ENCODE measurements around the gene RALGAPB.
"Not testable (repeated sequence)": the region's sequence is repeated elsewhere in the genome, so short reads cannot be mapped to it uniquely, and the experiment has no call there.

The RALGAPB gene

DNA sequence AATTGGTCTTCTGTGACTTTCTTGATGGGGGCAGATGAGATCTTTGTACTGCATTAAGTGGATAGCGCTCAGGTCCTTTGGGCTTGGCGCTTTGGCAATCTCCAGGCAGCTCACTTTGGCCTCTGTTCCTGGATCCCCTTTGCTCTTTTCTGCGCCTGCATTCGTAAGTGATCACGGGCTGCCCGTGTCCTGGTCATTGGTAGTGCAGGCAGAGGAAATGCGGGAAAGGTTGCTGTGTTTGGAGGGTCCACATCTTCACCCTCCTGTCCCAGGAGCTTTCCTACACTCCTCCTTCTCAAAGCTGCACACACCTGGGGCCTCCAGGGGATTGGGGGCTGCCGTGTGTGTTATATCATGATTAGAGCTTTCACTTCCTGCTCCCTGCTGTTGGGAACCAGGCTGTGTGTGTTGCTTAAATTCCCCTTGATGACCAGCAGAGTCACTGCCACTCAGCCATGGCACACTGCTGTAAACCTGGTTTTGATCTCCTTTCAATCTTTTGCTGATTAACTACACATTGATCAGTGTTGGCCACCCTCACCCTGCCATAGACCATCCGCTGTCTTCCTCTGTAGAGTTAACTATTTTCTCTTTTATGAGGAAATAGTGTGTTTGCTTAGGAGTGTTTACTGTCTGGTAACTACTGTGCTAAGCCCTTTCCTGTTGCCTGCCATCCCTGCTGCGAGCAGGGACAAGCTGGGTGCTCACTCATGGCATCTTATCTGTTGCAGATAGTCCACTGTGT, 24.5 kb upstream of the RALGAPB start:
- DNase-seq, result no peak

GRCh38 chr20:38449046-38449445, 23.6 kb upstream of the RALGAPB start:
- DNase-seq, result no peak

- no peak for DNase-seq
Measured at GRCh38 chr20:38450412-38450975, 22.1 kb upstream of the RALGAPB start.

DNA sequence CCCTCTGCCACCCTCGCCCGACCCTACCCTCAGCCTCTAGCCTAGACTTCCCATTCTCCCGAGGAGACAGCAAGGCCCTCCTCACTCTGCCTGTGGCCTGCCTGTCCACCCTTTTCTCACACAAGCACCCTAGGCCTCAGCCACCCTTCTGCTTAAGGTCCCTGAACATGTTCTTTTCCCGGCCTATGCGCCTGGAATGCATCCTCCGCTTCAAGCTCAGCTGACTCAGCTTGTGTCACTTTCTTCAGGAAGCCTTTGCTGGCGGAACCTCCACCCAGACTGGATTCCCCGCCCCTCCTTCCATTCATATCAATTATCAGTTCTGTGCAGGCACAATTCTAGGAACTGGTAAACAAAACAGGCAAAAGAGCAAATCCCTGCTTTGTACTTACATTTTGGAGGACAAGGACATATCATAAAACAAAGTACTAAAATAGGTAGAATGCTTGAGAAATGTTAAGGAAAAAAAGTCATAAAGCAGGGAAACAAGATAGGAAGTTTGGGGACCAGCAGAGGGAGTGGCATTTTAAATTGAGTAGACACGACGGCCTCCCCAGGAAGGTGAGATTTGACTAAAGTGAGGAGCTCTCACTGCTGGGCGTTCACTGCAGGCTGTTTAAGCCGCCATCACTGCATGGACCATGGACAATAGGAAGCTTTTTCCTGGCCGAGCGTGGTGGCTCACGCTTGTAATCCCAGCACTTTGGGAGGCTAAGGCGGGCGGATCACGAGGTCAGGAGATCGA, 19.6 kb upstream of the RALGAPB start:
- no peak for DNase-seq

- DNase-seq, result no peak
Measured at GRCh38 chr20:38453941-38454340, 18.7 kb upstream of the RALGAPB start.

GRCh38 chr20:38454556-38455473, 17.8 kb upstream of the RALGAPB start:
- DNase-seq, result no peak

DNA sequence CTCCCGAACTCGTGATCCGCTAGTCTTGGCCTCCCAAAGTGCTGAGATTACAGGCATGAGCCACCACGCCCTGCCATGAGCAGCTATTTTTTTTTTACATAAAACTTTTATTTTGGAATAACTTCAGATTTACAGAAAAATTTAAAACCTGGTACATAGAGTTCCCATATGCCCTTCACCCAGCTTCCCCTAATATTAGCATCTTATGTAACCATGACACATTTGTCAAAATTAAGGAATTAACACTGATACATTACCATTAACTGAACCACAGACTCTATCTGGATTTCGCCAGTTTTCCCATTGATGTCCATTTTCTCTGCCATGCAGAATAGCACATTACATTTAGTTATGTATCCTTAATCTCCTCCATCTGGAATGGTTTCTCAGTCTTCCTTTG, 14.3 kb upstream of the RALGAPB start:
- no peak for DNase-seq

DNA sequence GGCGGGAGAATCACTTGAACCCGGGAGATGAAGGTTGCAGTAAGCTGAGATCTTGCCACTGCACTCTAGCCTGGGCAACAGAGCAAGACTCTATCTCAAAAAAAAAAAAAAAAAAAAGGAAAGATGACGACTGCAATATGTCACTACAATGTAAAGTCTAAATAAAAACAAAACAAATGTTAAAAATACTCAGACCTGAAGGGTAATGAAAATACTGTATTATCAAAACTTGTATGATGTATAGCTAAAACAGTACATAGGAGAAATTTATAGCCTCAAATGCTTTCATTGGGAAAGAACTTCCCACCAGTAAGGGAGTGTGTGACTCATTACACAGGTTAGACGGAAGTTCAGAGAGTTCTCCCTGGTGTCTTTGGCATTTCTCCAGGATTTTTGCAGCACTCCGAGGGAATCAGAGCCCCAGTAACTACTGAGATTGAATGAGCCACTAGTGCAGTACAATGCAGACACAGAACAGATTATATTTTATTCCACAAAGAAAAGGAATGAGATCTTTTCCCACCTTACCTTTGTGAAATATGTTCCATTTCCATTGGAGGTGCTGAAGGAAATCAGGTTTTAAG, 12.5 kb upstream of the RALGAPB start:
- DNase-seq, result no peak

GRCh38 chr20:38460631-38461030, 12.0 kb upstream of the RALGAPB start:
- not testable (repeated sequence) for DNase-seq

GRCh38 chr20:38461167-38461566, 11.5 kb upstream of the RALGAPB start:
- not testable (repeated sequence) for DNase-seq

DNA sequence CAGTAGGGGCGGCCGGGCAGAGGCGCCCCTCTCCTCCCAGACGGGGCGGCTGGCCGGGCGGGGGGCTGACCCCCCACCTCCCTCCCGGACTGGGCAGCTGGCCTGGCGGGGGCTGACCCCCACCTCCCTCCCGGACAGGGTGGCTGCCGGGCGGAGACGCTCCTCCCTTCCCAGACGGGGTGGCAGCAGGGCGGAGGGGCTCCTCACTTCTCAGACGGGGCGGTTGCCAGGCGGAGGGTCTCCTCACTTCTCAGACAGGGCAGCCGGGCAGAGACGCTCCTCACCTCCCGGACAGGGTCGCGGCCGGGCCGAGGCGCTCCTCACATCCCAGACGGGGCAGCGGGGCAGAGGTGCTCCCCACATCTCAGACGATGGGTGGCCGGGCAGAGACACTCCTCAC, 11.1 kb upstream of the RALGAPB start:
- DNase-seq, result not testable (repeated sequence)

DNA sequence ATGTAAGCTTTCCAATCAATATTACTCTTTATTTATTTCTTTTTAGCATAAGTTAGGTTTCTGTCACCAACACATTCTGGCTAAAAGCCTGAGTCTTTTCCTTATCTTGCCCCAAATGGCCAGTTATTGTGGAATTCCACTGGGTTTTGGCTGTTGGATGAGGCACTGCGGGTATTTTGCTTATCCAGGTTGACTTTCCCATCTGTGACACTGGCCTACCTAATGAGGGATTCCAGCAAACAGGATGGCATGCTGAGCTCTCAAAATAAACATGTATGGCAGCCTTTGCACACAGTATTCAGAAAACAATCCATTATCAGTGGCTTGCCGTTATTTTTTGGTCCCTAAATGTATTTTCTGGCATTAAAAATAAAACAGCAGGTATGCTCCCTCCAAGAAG, 6.5 kb upstream of the RALGAPB start:
- DNase-seq, result no peak

- no peak for DNase-seq
Measured at GRCh38 chr20:38466983-38467382, 5.7 kb upstream of the RALGAPB start.

DNA sequence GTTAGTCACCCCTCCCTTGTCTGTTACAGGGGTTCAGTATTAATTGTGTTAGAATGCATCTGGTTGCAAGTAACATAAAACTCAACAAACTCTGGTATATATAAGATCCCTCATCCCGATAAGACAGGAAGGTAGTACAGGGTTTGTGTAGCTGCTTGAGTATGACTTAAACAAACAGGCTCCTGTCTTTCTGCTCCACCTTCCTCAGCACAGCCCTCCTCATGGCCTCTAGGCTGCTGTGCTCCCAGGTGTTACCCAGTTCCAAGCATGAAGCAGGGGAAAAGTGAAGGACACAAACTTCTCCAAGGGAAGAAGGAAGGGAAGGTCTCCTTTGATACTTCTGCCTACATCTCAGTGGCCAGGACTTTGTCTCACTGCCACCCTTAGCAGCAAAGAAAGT, 1.4 kb upstream of the RALGAPB start:
- no peak for DNase-seq

DNA sequence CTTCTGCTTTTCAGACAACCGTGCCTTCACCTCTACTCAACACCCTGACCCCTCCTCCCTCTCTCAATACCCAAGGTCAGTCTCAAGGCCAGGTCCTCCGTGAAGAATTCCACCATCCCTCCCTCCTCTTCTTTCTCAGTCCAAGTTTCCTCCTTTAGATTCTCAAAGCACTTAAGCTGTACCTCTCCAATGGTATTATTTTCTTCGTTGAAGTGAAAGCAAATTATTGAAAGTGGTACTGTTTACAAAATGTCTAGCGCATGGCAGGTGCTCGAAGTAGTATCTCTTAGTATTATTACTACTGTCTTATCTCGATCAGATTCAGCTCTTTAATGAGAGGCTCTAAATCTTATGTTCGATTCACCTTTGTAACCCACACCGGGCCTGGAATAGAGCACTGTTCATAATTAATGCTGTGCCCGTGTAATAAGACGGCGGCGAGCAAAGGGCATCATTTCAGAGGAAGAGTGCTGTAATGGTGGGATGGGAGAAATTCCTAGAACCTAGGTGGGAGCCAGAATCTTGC, 593 bp upstream of the RALGAPB start:
- no peak for DNase-seq

DNA sequence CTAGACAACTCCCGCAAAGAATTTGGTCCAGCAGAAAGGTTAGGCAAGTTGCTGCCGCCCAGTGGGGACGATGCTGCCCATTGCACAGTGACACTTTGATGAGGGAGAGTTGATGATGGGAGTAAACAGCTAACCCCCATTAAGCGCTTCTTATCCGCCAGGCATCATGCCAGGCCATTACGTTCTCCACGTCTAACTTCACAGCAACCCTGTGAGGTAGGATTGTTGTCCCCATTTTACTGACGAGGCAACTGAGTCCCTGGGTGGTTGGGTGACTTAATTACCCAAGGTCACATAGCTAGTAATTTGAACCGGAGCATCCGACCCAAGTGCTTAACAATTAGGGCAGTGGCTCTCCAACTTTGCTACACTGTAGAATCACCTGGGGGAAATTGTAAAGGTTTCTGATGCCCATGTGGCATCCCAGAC, 738 bp downstream of the RALGAPB start:
- DNase-seq, result no peak

DNA sequence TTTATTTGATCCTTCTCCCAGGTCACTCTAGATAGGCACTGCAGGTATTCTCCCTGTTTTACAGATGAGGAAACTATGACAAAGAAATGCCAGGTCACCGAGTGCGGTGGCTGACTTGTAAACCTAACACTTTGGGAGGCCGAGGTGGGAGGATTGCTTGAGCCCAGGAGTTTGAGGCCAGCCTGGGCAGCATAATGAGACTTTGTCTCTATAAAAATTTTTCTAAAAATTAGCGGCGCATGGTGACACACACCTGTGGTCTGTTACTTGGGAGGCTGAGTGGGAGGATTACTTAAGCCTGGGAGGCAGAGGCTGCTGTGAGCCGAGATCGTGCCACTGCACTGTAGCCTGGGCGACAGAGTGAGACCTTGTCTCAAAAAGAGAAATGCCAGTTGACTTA, 5.1 kb downstream of the RALGAPB start:
- no peak for DNase-seq

DNA sequence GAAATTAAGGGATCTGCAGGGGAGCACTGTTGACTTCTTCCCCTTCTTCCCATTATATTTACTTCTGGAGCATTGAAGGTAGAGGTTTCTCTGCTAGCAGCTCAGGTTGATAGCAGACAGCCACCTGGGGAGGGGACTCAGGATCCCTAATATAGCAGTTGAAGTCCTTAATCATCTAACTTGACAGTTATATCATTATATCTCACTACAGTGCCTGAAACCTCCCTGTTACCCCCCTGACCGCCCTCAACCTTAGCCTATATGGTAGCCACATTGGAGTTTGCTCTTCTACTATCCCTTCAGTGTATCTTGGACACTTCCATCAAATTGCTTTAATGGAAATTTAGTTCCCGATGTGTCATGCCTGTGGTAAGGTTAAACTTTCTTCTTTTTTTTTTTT, 7.0 kb downstream of the RALGAPB start:
- DNase-seq, result no peak

- no peak for DNase-seq
Measured at GRCh38 chr20:38485041-38485440, 12.4 kb downstream of the RALGAPB start.

DNA sequence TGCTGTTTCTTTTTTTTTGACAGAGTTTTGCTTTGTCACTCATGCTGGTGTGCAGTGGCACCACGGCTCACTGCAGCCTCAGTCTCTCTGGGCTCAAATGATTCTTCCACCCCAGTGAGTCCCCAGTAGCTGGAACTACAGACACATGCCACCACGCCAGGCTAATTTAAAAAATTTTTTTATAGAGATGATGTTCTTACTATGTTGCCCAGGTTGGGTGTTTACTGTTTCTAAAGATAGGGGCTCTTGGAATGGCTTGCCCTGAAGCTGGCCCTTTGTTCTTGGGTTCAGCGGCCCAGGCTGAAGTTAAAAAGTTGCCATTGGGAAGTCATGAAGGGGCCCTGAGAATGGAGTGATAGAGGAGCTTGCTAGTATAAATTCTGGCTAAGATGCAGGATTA, 16.5 kb downstream of the RALGAPB start:
- DNase-seq, result no peak

DNA sequence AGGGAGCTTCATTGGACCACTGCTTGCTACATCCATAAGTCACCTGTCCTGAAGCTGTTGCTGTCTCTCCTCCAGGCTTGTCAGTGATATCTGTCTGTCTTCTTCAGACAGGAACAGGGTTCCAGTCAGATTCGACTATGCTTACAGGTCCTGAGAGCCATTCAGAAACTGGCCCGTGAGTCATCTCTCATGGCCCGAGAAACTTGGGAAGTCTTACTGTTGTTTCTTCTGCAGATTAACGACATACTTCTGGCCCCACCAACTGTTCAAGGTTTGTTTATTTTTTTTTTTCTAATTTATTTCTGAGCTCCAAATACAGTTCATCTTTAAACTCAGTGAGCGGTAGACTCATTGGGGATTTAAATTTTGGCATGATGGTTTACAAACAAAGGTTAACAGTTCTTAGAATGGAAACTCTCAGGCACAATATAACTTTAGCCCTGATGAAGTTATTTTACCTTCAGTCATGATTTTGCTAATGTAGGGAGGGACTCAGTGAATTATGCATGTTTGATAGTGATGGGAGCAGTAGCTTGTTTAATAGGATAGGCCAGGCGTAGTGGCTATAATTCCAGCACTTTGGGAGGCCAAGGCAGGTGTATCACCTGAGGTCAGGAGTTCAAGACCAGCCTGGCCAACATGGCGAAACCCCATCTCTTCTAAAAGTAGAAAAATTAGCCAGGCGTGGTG, 24.7 kb downstream of the RALGAPB start:
- no peak for DNase-seq

GRCh38 chr20:38498909-38499308, 26.3 kb downstream of the RALGAPB start:
- DNase-seq, result no peak
